GM23248 (cell line): ENCODE data around the gene RELN. TPM values are rescaled to one million over a fixed set of nuclear protein-coding genes. Genes with fewer than 3 reads are reported as not detected.
A peak's percentile ranks its signal among the peaks of the same experiment; 100 is the strongest.
"Not testable (repeated sequence)": the region's sequence is repeated elsewhere in the genome, so short reads cannot be mapped to it uniquely, and the experiment has no call there.

Experiments used
- DNase-seq: peaks from one replicate; pipeline ENCODE4 v3.0.0-alpha.2; 2015
- H2AFZ ChIP-seq: fragments of 200-600 bp; sonication (generic); 2 replicates; pipeline ENCODE4 v1.6.1; 2016; ENCODE audit warnings: antibody characterized with exemption
- H3F3A ChIP-seq: fragments of 200-600 bp; sonication (generic); 2 replicates; pipeline ENCODE4 v1.6.1; 2016; ENCODE audit warnings: mild to moderate bottlenecking, antibody characterized with exemption, mixed run types; ENCODE audit not compliant: insufficient read depth
- H3K27ac ChIP-seq: fragments of 200-600 bp; sonication (generic); 2 replicates; pipeline ENCODE4 v1.5.1; 2016; ENCODE audit warnings: mild to moderate bottlenecking
- H3K27me3 ChIP-seq: fragments of 200-600 bp; sonication (generic); replicated peaks from 2 replicates; pipeline ENCODE4 v1.6.1; 2016; ENCODE audit warnings: mild to moderate bottlenecking; ENCODE audit not compliant: insufficient read depth
- H3K36me3 ChIP-seq: fragments of 200-600 bp; sonication (generic); 2 replicates; pipeline ENCODE4 v1.6.1; 2016; ENCODE audit warnings: low read depth, mild to moderate bottlenecking
- H3K4me1 ChIP-seq: fragments of 200-600 bp; sonication (generic); 2 replicates; pipeline ENCODE4 v1.6.1; 2016; ENCODE audit warnings: mild to moderate bottlenecking; ENCODE audit not compliant: insufficient read depth
- H3K4me2 ChIP-seq: fragments of 200-600 bp; sonication (generic); one replicate; pipeline ENCODE4 v1.6.1; 2016; ENCODE audit warnings: mild to moderate bottlenecking; ENCODE audit not compliant: unreplicated experiment
- H3K4me3 ChIP-seq: fragments of 200-600 bp; sonication (generic); 2 replicates; pipeline ENCODE4 v1.5.1; 2016; ENCODE audit warnings: mild to moderate bottlenecking
- H3K79me2 ChIP-seq: fragments of 200-600 bp; sonication (generic); 2 replicates; pipeline ENCODE4 v1.6.1; 2016; ENCODE audit warnings: mild to moderate bottlenecking; ENCODE audit not compliant: insufficient read depth
- H3K9ac ChIP-seq: fragments of 200-600 bp; sonication (generic); 2 replicates; pipeline ENCODE4 v1.6.1; 2016; ENCODE audit warnings: mild to moderate bottlenecking
- H3K9me2 ChIP-seq: fragments of 200-600 bp; sonication (generic); 2 replicates; pipeline ENCODE4 v1.6.1; 2016; ENCODE audit warnings: mixed run types, mild to moderate bottlenecking, moderate library complexity; ENCODE audit not compliant: insufficient read depth
- H3K9me3 ChIP-seq: fragments of 200-600 bp; sonication (generic); one replicate; pipeline ENCODE4 v1.6.1; 2017; ENCODE audit warnings: low read depth
- H4K20me1 ChIP-seq: fragments of 200-600 bp; sonication (generic); 2 replicates; pipeline ENCODE4 v1.6.0; 2016; ENCODE audit not compliant: insufficient read depth
- EZH2 ChIP-seq: fragments of 200-600 bp; sonication (generic); IDR thresholded peaks from 2 replicates; pipeline ENCODE4 v1.6.1; 2018; ENCODE audit warnings: antibody characterized with exemption, mild to moderate bottlenecking; ENCODE audit not compliant: insufficient read depth, poor library complexity, severe bottlenecking
- EZH2phosphoT487 ChIP-seq: fragments of 200-600 bp; sonication (generic); IDR thresholded peaks from 2 replicates; pipeline ENCODE4 v1.6.1; 2018; ENCODE audit warnings: antibody characterized with exemption, moderate library complexity, mild to moderate bottlenecking, low read depth; ENCODE audit not compliant: insufficient read depth
- WGBS, 2 experiments: methylation state at CpG; one replicate each; pipeline ENCODE4 v1.1.6; 2015 to 2017; ENCODE audit warnings: low lambda C conversion rate in 2 of 2, low coverage in 1 of 2; ENCODE audit errors: missing lambda C conversion rate in 2 of 2; 5-methylcytosine and 5-hydroxymethylcytosine counted together
- in situ Hi-C: fragments of 300-500 bp; cut with MboI; formaldehyde crosslinking; loops from 2 replicates; pipeline ENCODE4 v1.15.0; 2020
- polyA plus RNA-seq: library from polyadenylated mRNA; unstranded; fragments of >200 nt; fragmentation: Nextera tagmentation; extraction: Ambion mirVana; gene quantifications from 2 replicates; pipeline ENCODE4 v1.2.1, GENCODE V29; 2016
- total RNA-seq: library from RNA; depleted of rRNA; stranded (reverse); fragments of >200 nt; shearing (Covaris generic); gene quantifications from 2 replicates; pipeline ENCODE4 v1.2.3, GENCODE V29; 2014; rRNA removed

Gene RELN
- total RNA-seq (0.38 and 0.97 TPM in 2 replicates), polyA plus RNA-seq (0.60 and 0.76 TPM in 2 replicates)

DNA sequence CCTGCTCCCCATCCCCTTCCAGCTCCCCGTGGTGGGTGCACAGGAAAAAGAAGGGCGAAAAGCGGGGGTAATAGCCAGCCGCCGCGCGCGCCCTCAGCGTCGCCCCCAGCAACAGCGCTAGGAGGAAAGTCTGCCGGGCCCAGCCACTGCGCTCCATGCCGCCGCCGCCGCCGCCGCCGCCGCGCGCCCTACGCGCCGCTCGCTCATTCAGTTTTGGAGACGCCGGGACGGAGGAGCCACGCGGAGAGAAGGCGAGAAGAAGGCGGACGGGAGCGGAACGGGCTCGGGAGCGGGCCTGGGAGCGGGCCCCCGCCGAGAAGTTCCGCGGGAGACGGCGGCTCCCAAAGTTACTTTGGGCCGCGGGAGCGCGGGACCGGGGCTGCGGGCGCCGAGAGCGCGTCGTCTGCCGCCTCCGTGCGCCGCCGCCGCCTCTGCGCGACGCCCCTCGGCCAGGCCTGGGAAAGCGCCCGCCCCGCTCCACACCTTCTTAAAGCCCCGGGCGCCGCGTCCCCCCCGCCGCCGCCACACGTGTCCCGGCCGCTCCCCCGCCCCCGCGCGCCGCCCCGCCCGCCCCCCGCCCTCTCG, at the start of gene RELN:
Gene RELN, minus strand, starts transcription at position 459 of the 585 bp plus-strand sequence. Its CDS starts 302 bp downstream, at position 157.
- H3K9ac ChIP-seq = no peak within 1 kb of the TSS
- H3K9me3 ChIP-seq = no peaks in the 10 kb centered on the region
- H3K4me3 ChIP-seq = peak within 1 kb of the TSS; percentile 71
- in situ Hi-C loops = no loop called here
- peak; percentile 53 for DNase-seq
- no peaks in the 10 kb centered on the region for H3K36me3 ChIP-seq
- H3K27me3 ChIP-seq = peaks cover 45% of the 10 kb centered on the region
- no peaks in the 10 kb centered on the region for H3F3A ChIP-seq
- no peak for TF ChIP-seq EZH2
- no peak for TF ChIP-seq EZH2phosphoT487
- H3K9me2 ChIP-seq = no peaks in the 10 kb centered on the region
- H4K20me1 ChIP-seq = no peaks in the 10 kb centered on the region
- peak within 1 kb of the TSS; percentile 89 for H2AFZ ChIP-seq
- H3K4me2 ChIP-seq = peak within 1 kb of the TSS; percentile 88
- no peaks in the 10 kb centered on the region for H3K4me1 ChIP-seq
- H3K27ac ChIP-seq = no peak within 1 kb of the TSS
- no peaks in the 10 kb centered on the region for H3K79me2 ChIP-seq
- 2 to 4% methylated on average over 28 to 31 of the region's 89 CpGs for WGBS, 2 experiments

DNA sequence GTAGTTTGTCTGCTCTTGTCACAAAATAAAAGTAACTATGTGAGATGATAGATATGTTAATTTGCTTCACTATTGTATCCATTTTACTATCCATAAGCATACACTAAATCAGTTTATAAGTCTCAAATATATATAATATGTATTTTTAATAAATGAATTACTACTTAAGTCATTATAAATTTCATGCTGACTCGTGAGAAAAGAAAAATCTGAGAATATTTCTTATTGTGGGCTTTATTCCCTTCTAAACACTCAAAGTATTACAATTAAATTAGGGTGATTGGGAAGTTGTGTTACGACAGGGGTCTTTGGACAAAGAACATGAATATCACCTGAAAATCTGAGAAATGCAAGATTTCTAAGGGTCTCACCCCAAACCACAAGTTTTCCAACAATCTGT, 48.7 kb upstream of the RELN start:
- no peak overlapping the region for H3K4me3 ChIP-seq
- no peak for DNase-seq
- no peak overlapping the region for H3K9ac ChIP-seq
- no peaks in the 10 kb centered on the region for H3F3A ChIP-seq
- no peaks in the 10 kb centered on the region for H3K79me2 ChIP-seq
- H3K27me3 ChIP-seq = peaks cover 14% of the 10 kb centered on the region; the same call in 1 of the 2 replicates
- WGBS, 2 experiments = 28 to 39% methylated on average over 2 of the region's 2 CpGs
- H3K4me1 ChIP-seq = no peaks in the 10 kb centered on the region
- H4K20me1 ChIP-seq = no peaks in the 10 kb centered on the region
- H3K9me3 ChIP-seq = no peaks in the 10 kb centered on the region
- no peaks in the 10 kb centered on the region for H3K36me3 ChIP-seq
- H3K9me2 ChIP-seq = no peaks in the 10 kb centered on the region
- in situ Hi-C loops = no loop called here
- H3K27ac ChIP-seq = no peak overlapping the region
- H2AFZ ChIP-seq = no peak overlapping the region
- no peak overlapping the region for H3K4me2 ChIP-seq
- TF ChIP-seq EZH2 (no peak), EZH2phosphoT487 (no peak)

DNA sequence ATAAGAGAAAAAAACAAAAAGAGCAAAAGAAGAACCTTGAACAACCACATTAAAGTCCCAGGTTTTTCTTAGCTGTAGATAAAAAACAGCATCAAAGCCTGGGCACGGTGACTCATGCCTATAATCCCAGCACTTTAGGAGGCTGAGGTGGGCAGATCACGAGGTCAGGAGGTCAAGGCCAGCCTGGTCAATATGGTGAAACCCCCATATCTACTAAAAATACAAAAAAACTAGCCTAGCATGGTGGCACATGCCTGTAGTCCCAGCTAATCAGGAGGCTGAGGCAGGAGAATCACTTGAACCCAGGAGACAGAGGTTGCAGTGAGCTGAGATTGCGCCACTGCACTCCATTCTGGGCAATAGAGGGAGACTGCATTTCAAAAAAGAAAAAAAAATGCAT, 47.4 kb upstream of the RELN start:
- H3K4me1 ChIP-seq, H2AFZ ChIP-seq, H3K36me3 ChIP-seq, H3K4me2 ChIP-seq, DNase-seq, H3K4me3 ChIP-seq, in situ Hi-C loops, H3K79me2 ChIP-seq, H3K9me2 ChIP-seq, H4K20me1 ChIP-seq, H3K9ac ChIP-seq, H3F3A ChIP-seq, H3K9me3 ChIP-seq, H3K27ac ChIP-seq: not testable (repeated sequence)
- 7 to 19% methylated on average over 3 of the region's 3 CpGs for WGBS, 2 experiments
- H3K27me3 ChIP-seq = peaks cover 14% of the 10 kb centered on the region; the same call in 1 of the 2 replicates

DNA sequence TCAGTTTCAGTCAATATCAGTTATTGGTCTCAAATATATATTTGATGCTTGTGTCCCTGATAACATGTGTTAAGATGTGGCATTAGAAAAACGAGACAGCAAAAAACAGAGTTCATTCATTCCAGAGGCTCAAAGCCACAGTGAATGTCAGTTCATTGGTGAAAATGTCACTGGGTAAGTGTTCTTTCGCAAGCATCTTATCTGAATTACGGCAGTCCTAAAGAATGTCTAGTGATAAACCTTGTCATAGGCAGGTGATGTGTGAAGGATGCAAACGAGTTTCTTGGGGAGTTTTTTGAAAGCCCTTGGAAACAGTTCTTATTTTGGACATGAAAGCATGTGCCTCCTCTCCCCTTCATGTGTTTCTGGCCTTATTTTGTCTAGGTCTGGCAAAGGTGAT, 45.9 kb upstream of the RELN start:
- in situ Hi-C loops = no loop called here
- no peak for TF ChIP-seq EZH2phosphoT487
- TF ChIP-seq EZH2 = no peak
- Histone ChIP-seq H3F3A (no peaks in the 10 kb centered on the region), H3K9ac (no peak overlapping the region), H3K27ac (no peak overlapping the region), H4K20me1 (no peaks in the 10 kb centered on the region), H3K36me3 (no peaks in the 10 kb centered on the region), H3K27me3 (peaks cover 4% of the 10 kb centered on the region; the same call in 1 of the 2 replicates), H3K4me2 (no peak overlapping the region), H3K4me1 (no peaks in the 10 kb centered on the region), H3K9me3 (no peaks in the 10 kb centered on the region), H3K4me3 (no peak overlapping the region), H2AFZ (no peak overlapping the region), H3K79me2 (no peaks in the 10 kb centered on the region), H3K9me2 (no peaks in the 10 kb centered on the region)
- no peak for DNase-seq
- 38 to 42% methylated on average over 4 of the region's 4 CpGs for WGBS, 2 experiments
